HepG2 (cell line): ENCODE measurements around the gene AFDN. TPM values are rescaled to one million over a fixed set of nuclear protein-coding genes. Genes with fewer than 3 reads are reported as not detected.

Experiments used
- CSRNP2 ChIP-seq: sonication (generic); formaldehyde crosslinking; conservative IDR thresholded peaks from 2 replicates; pipeline ENCODE4 v1.8.0; 2022; ENCODE audit warnings: low read depth, missing genetic modification reagents
- HOXA7 ChIP-seq: sonication (generic); formaldehyde crosslinking; IDR thresholded peaks from 2 replicates; pipeline ENCODE4 v1.8.1; 2022; ENCODE audit warnings: mild to moderate bottlenecking, missing genetic modification reagents, moderate library complexity
- KDM6A ChIP-seq: IDR thresholded peaks from 2 replicates; pipeline ENCODE4 v1.6.1; 2016; ENCODE audit warnings: low read depth
- SRF ChIP-seq: IDR thresholded peaks from 2 replicates; pipeline ENCODE4 v1.6.1; 2011; ENCODE audit warnings: mild to moderate bottlenecking, low read depth, low read length, moderate library complexity
- ZBTB10 ChIP-seq: sonication (generic); formaldehyde crosslinking; IDR thresholded peaks from 2 replicates; pipeline ENCODE4 v1.4.0; 2020; ENCODE audit warnings: missing genetic modification reagents, borderline replicate concordance
- ZNF251 ChIP-seq: sonication (generic); formaldehyde crosslinking; IDR thresholded peaks from 2 replicates; pipeline ENCODE4 v1.9.0; 2021; ENCODE audit warnings: mild to moderate bottlenecking, missing genetic modification reagents
- ZNF253 ChIP-seq: sonication (generic); formaldehyde crosslinking; IDR thresholded peaks from 2 replicates; pipeline ENCODE4 v1.8.0; 2022; ENCODE audit warnings: mild to moderate bottlenecking, missing genetic modification reagents, borderline replicate concordance
- ZNF343 ChIP-seq: sonication (generic); formaldehyde crosslinking; IDR thresholded peaks from 2 replicates; pipeline ENCODE4 v1.4.0; 2020; ENCODE audit warnings: mild to moderate bottlenecking, missing genetic modification reagents
- ZNF383 ChIP-seq: sonication (generic); formaldehyde crosslinking; IDR thresholded peaks from 2 replicates; pipeline ENCODE4 v1.4.0; 2020; ENCODE audit warnings: missing genetic modification reagents, mild to moderate bottlenecking, borderline replicate concordance
- ZNF441 ChIP-seq: sonication (generic); formaldehyde crosslinking; IDR thresholded peaks from 2 replicates; pipeline ENCODE4 v1.7.0; 2021; ENCODE audit warnings: missing genetic modification reagents, borderline replicate concordance
- ZNF740 ChIP-seq: sonication (generic); formaldehyde crosslinking; IDR thresholded peaks from 2 replicates; pipeline ENCODE4 v1.4.0; 2020; ENCODE audit warnings: missing genetic modification reagents
- ZNF781 ChIP-seq: sonication (generic); formaldehyde crosslinking; IDR thresholded peaks from 2 replicates; pipeline ENCODE4 v1.5.1; 2020; ENCODE audit warnings: borderline replicate concordance, mild to moderate bottlenecking, missing genetic modification reagents; ENCODE audit errors: not compliant biosample characterization
- polyA plus RNA-seq, 8 experiments: library from polyadenylated mRNA; depleted of rRNA in 3 of 8; stranded (reverse) in 7 of 8; unstranded in 1 of 8; fragments of >200 nt; fragmentation: Illumina TruSeq in 4 of 8; extraction: Trizol in 4 of 8; gene quantifications; 2 replicates each; pipeline versions ENCODE4 v1.2.1 to v1.2.3, GENCODE V29; 2011 to 2016; ENCODE audit warnings: low read depth in 4 of 8, missing spikeins in 1 of 8, mixed read lengths in 1 of 8; ENCODE audit not compliant: insufficient read depth in 1 of 8
- total RNA-seq, 5 experiments: library from RNA; depleted of rRNA; stranded (reverse); fragments of >200 nt; fragmentation: Illumina TruSeq; extraction: Trizol; gene quantifications; 2 replicates each; pipeline ENCODE4 v1.2.3, GENCODE V29; 2016; ENCODE audit warnings: low read depth in 1 of 5
- TF ChIP-seq, protein P1 (sequence below): sonication (generic); formaldehyde crosslinking; IDR thresholded peaks from 2 replicates; pipeline ENCODE4 v1.8.0; 2022; ENCODE audit warnings: mild to moderate bottlenecking, missing genetic modification reagents; ENCODE audit not compliant: insufficient replicate concordance
- TF ChIP-seq, protein P2 (sequence below): sonication (generic); formaldehyde crosslinking; IDR thresholded peaks from 2 replicates; pipeline ENCODE4 v1.9.0; 2022; ENCODE audit warnings: missing genetic modification reagents, mild to moderate bottlenecking, borderline replicate concordance
- TF ChIP-seq, protein P3 (sequence below): IDR thresholded peaks from 2 replicates; pipeline ENCODE4 v1.6.1; 2018; ENCODE audit warnings: missing genetic modification reagents, mild to moderate bottlenecking, missing compliant biosample characterization
- TF ChIP-seq, protein P4 (sequence below): sonication (generic); formaldehyde crosslinking; IDR thresholded peaks from 2 replicates; pipeline ENCODE4 v1.5.0; 2020; ENCODE audit warnings: missing genetic modification reagents, mild to moderate bottlenecking, borderline replicate concordance

The AFDN gene
- total and polyA plus RNA-seq, 2 of the 13 experiments (the other 11 are each of a cell fraction or from before 2014, with no cell fraction given): 136 to 151 TPM

- TF ChIP-seq, protein P1, sequence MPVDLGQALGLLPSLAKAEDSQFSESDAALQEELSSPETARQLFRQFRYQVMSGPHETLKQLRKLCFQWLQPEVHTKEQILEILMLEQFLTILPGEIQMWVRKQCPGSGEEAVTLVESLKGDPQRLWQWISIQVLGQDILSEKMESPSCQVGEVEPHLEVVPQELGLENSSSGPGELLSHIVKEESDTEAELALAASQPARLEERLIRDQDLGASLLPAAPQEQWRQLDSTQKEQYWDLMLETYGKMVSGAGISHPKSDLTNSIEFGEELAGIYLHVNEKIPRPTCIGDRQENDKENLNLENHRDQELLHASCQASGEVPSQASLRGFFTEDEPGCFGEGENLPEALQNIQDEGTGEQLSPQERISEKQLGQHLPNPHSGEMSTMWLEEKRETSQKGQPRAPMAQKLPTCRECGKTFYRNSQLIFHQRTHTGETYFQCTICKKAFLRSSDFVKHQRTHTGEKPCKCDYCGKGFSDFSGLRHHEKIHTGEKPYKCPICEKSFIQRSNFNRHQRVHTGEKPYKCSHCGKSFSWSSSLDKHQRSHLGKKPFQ: no peak
- TF ChIP-seq CSRNP2 (CRISPR knock-in tag): no peak
- TF ChIP-seq ZNF343 (CRISPR knock-in tag): no peak
- no peak for TF ChIP-seq ZNF383
- no peak for TF ChIP-seq ZBTB10 (CRISPR knock-in tag)
- no peak for TF ChIP-seq KDM6A (CRISPR knock-in tag)
- TF ChIP-seq, protein P2, sequence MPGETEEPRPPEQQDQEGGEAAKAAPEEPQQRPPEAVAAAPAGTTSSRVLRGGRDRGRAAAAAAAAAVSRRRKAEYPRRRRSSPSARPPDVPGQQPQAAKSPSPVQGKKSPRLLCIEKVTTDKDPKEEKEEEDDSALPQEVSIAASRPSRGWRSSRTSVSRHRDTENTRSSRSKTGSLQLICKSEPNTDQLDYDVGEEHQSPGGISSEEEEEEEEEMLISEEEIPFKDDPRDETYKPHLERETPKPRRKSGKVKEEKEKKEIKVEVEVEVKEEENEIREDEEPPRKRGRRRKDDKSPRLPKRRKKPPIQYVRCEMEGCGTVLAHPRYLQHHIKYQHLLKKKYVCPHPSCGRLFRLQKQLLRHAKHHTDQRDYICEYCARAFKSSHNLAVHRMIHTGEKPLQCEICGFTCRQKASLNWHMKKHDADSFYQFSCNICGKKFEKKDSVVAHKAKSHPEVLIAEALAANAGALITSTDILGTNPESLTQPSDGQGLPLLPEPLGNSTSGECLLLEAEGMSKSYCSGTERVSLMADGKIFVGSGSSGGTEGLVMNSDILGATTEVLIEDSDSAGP (CRISPR knock-in tag): no peak
- TF ChIP-seq ZNF740: no peak
- TF ChIP-seq ZNF441 (CRISPR knock-in tag): no peak
- TF ChIP-seq ZNF253 (CRISPR knock-in tag): no peak
- TF ChIP-seq, protein P3, sequence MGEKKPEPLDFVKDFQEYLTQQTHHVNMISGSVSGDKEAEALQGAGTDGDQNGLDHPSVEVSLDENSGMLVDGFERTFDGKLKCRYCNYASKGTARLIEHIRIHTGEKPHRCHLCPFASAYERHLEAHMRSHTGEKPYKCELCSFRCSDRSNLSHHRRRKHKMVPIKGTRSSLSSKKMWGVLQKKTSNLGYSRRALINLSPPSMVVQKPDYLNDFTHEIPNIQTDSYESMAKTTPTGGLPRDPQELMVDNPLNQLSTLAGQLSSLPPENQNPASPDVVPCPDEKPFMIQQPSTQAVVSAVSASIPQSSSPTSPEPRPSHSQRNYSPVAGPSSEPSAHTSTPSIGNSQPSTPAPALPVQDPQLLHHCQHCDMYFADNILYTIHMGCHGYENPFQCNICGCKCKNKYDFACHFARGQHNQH (CRISPR knock-in tag): peak; percentile 54; the same call in 1 of the 2 replicates
- TF ChIP-seq SRF: no peak
- no peak for TF ChIP-seq HOXA7 (CRISPR knock-in tag)
- TF ChIP-seq, protein P4, sequence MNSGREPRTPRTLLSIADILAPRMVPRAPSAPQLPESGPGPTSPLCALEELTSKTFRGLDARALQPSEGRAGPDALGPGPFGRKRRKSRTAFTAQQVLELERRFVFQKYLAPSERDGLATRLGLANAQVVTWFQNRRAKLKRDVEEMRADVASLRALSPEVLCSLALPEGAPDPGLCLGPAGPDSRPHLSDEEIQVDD: no peak
- TF ChIP-seq ZNF251 (CRISPR knock-in tag): no peak
- TF ChIP-seq ZNF781 (CRISPR knock-in tag): no peak
Measured at GRCh38 chr6:167855825-167856425, 29.2 kb downstream of the AFDN start (continued).
